ENCODE results near the gene DIP2B.

DNA sequence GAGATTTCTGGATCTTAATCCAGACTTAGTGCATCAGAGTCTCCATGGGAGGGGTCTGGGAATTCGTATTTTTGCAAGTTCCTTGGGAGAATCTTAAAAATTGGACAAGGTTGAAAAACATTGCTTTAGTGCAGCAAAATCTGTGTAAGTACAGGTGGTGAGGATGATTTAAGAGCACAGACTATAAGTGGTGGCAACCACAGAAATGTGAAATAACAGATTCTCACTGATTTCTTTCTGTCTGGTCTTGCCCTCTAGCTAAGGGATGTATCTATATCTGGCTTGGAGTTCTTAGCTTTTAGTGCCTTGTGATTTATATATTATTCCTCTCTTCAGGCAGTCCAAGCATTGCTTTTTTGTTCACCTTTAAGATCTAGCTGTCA is 116.2 kb downstream of the DIP2B start:
- TF ChIP-seq, protein P1, sequence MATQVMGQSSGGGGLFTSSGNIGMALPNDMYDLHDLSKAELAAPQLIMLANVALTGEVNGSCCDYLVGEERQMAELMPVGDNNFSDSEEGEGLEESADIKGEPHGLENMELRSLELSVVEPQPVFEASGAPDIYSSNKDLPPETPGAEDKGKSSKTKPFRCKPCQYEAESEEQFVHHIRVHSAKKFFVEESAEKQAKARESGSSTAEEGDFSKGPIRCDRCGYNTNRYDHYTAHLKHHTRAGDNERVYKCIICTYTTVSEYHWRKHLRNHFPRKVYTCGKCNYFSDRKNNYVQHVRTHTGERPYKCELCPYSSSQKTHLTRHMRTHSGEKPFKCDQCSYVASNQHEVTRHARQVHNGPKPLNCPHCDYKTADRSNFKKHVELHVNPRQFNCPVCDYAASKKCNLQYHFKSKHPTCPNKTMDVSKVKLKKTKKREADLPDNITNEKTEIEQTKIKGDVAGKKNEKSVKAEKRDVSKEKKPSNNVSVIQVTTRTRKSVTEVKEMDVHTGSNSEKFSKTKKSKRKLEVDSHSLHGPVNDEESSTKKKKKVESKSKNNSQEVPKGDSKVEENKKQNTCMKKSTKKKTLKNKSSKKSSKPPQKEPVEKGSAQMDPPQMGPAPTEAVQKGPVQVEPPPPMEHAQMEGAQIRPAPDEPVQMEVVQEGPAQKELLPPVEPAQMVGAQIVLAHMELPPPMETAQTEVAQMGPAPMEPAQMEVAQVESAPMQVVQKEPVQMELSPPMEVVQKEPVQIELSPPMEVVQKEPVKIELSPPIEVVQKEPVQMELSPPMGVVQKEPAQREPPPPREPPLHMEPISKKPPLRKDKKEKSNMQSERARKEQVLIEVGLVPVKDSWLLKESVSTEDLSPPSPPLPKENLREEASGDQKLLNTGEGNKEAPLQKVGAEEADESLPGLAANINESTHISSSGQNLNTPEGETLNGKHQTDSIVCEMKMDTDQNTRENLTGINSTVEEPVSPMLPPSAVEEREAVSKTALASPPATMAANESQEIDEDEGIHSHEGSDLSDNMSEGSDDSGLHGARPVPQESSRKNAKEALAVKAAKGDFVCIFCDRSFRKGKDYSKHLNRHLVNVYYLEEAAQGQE (IDR thresholded peaks at IDR 0.05; ENCODE audit: borderline replicate concordance) = no peak
- TF ChIP-seq, protein P2, sequence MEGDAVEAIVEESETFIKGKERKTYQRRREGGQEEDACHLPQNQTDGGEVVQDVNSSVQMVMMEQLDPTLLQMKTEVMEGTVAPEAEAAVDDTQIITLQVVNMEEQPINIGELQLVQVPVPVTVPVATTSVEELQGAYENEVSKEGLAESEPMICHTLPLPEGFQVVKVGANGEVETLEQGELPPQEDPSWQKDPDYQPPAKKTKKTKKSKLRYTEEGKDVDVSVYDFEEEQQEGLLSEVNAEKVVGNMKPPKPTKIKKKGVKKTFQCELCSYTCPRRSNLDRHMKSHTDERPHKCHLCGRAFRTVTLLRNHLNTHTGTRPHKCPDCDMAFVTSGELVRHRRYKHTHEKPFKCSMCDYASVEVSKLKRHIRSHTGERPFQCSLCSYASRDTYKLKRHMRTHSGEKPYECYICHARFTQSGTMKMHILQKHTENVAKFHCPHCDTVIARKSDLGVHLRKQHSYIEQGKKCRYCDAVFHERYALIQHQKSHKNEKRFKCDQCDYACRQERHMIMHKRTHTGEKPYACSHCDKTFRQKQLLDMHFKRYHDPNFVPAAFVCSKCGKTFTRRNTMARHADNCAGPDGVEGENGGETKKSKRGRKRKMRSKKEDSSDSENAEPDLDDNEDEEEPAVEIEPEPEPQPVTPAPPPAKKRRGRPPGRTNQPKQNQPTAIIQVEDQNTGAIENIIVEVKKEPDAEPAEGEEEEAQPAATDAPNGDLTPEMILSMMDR (IDR thresholded peaks at IDR 0.05; ENCODE audit: poor library complexity, severe bottlenecking) = no peak

Data from neural cell (in vitro differentiated cells).